Vagina (tissue), 2 donors: Measurements from ENCODE around the gene TSC1.
"Not testable (repeated sequence)": the region's sequence is repeated elsewhere in the genome, so short reads cannot be mapped to it uniquely, and the experiment has no call there.

Experiments
- POLR2A ChIP-seq, 2 donors: fragments of 450-650 bp; IDR thresholded peaks; one replicate each; pipeline ENCODE4 v1.6.1; 2017; ENCODE audit warnings: antibody characterized with exemption in 2 of 2, mild to moderate bottlenecking in 2 of 2, moderate library complexity in 2 of 2
- TF ChIP-seq, protein P1 (sequence below), 3 experiments: fragments of 450-650 bp in 2 of 3; fragments of 200-600 bp in 1 of 3; sonication (generic) in 1 of 3; IDR thresholded peaks; one replicate each; pipeline ENCODE4 v1.5.1; 2017 to 2019; ENCODE audit warnings: antibody characterized with exemption in 3 of 3, mild to moderate bottlenecking in 2 of 3, moderate library complexity in 2 of 3

GRCh38 chr9:132967908-132968307 lies 23.5 kb upstream of the TSC1 start:
- TF ChIP-seq POLR2A (IDR thresholded peaks at IDR 0.05): not testable (repeated sequence)
- TF ChIP-seq, protein P1, sequence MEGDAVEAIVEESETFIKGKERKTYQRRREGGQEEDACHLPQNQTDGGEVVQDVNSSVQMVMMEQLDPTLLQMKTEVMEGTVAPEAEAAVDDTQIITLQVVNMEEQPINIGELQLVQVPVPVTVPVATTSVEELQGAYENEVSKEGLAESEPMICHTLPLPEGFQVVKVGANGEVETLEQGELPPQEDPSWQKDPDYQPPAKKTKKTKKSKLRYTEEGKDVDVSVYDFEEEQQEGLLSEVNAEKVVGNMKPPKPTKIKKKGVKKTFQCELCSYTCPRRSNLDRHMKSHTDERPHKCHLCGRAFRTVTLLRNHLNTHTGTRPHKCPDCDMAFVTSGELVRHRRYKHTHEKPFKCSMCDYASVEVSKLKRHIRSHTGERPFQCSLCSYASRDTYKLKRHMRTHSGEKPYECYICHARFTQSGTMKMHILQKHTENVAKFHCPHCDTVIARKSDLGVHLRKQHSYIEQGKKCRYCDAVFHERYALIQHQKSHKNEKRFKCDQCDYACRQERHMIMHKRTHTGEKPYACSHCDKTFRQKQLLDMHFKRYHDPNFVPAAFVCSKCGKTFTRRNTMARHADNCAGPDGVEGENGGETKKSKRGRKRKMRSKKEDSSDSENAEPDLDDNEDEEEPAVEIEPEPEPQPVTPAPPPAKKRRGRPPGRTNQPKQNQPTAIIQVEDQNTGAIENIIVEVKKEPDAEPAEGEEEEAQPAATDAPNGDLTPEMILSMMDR (IDR thresholded peaks at IDR 0.05): not testable (repeated sequence)
